ENCODE results near the gene CES5A. TPM values are rescaled to one million over a fixed set of nuclear protein-coding genes. Genes with fewer than 3 reads are reported as not detected.

CES5A gene
- not detected for total RNA-seq

- Histone ChIP-seq H3K9me3 (no peaks in the 10 kb centered on the region), H3K4me1 (no peaks in the 10 kb centered on the region), H3K4me3 (no peak within 1 kb of the TSS), H3K27me3 (peaks cover 26% of the 10 kb centered on the region), H3K36me3 (no peaks in the 10 kb centered on the region), H3K27ac (no peak within 1 kb of the TSS)
- TF ChIP-seq CTCF (IDR thresholded peaks at IDR 0.05) = no peak
- TF ChIP-seq POLR2AphosphoS5 (IDR thresholded peaks at IDR 0.05) = no peak
- TF ChIP-seq POLR2A (IDR thresholded peaks at IDR 0.05) = no peak
- TF ChIP-seq EP300 (IDR thresholded peaks at IDR 0.05) = no peak
- 41 to 82% methylated on average over 2 of the region's 2 CpGs for WGBS, 2 donors (ENCODE audit: low coverage in 1 of 2)
- ATAC-seq = no peak
Measured at GRCh38 chr16:55875273-55875672, at the start of gene CES5A. CES5A (minus strand) TSS chr16:55875373; CDS start chr16:55875221, 152 bp downstream.

- Histone ChIP-seq H3K9me3 (no peaks in the 10 kb centered on the region), H3K27me3 (peaks cover 6% of the 10 kb centered on the region), H3K4me1 (no peaks in the 10 kb centered on the region), H3K4me3 (no peak overlapping the region), H3K27ac (no peak overlapping the region), H3K36me3 (no peaks in the 10 kb centered on the region)
- no peak for ATAC-seq
- TF ChIP-seq EP300 (IDR thresholded peaks at IDR 0.05) (no peak), POLR2A (IDR thresholded peaks at IDR 0.05) (no peak), CTCF (IDR thresholded peaks at IDR 0.05) (no peak), POLR2AphosphoS5 (IDR thresholded peaks at IDR 0.05) (no peak)
Measured at GRCh38 chr16:55922662-55923061, 47.5 kb upstream of the CES5A start.

GRCh38 chr16:55917373-55918160, 42.4 kb upstream of the CES5A start:
- no peak for TF ChIP-seq EP300 (IDR thresholded peaks at IDR 0.05)
- TF ChIP-seq POLR2A (IDR thresholded peaks at IDR 0.05) = no peak
- TF ChIP-seq CTCF (IDR thresholded peaks at IDR 0.05) = no peak
- no peak for TF ChIP-seq POLR2AphosphoS5 (IDR thresholded peaks at IDR 0.05)
- ATAC-seq = no peak
- Histone ChIP-seq H3K27me3 (peaks cover 6% of the 10 kb centered on the region), H3K36me3 (no peaks in the 10 kb centered on the region), H3K9me3 (no peaks in the 10 kb centered on the region), H3K27ac (no peak overlapping the region), H3K4me3 (no peak overlapping the region), H3K4me1 (no peaks in the 10 kb centered on the region)
- 50% methylated on average over 1 of the region's 1 CpG; no CpG with 5 or more reads in 1 of the 2 donors for WGBS, 2 donors (ENCODE audit: low coverage in 1 of 2)

GRCh38 chr16:55915096-55915827, 40.1 kb upstream of the CES5A start:
- H3K27me3 ChIP-seq = peaks cover 6% of the 10 kb centered on the region
- peaks cover 0 to 9% (median 0%) of the 10 kb centered on the region in 3 donors for H3K9me3 ChIP-seq
- no peaks in the 10 kb centered on the region for H3K4me1 ChIP-seq
- no peaks in the 10 kb centered on the region for H3K36me3 ChIP-seq
- TF ChIP-seq EP300 (IDR thresholded peaks at IDR 0.05) (no peak), POLR2A (IDR thresholded peaks at IDR 0.05) (no peak), POLR2AphosphoS5 (IDR thresholded peaks at IDR 0.05) (no peak), CTCF (IDR thresholded peaks at IDR 0.05) (no peak)
- ATAC-seq = no peak
- H3K4me3 ChIP-seq = no peak overlapping the region
- no peak overlapping the region for H3K27ac ChIP-seq
- WGBS, 2 donors (ENCODE audit: low coverage in 1 of 2) = 56 to 72% methylated on average over 5 to 6 of the region's 6 CpGs

All from gastroesophageal sphincter (tissue), 4 donors.